GM12872 (cell line): ENCODE data around the gene P2RY10.

Experiments
- CTCF ChIP-seq: IDR thresholded peaks from 3 replicates; pipeline ENCODE4 v1.5.1; 2011; ENCODE audit warnings: low read depth, mild to moderate bottlenecking, low read length, moderate library complexity; ENCODE audit not compliant: insufficient read depth

The P2RY10 gene

DNA sequence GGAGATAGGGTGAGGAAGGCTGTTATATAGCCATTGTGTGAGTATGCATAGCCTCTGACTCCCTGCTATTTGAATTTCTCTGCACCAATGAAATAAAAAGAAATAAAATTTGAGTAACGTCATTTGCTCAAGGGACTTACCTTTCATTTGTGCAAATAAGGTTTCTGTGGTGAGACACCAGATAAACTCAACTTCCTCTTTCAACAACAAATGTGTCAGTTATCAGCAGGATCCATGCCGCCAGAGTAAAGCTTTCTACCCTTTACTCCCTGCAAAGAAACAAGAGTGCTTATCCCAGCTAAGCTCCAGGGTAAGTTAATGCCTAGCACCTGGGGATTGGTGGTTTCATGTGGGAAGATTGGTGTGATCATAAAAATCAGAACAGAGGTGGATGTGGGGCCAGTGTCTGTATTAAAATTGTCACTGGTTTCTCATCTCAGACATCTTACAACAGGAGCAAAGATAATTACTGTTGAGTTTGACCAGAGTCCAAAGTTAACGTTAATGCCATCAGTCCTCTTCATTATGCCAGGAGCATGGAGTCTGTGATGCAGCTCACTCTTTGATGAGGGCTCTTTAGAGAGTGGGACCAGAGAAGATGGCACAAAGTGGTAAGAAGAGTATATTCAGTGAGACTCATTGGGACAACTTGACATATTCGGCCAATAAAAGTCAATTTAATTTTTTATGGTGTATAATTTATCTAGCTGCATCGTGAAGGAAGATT, at the start of gene P2RY10:
Gene P2RY10, plus strand, starts transcription at position 206 of the 727 bp plus-strand sequence. CDS start 15,130 bp downstream, outside the sequence.
- no peak for TF ChIP-seq CTCF

- TF ChIP-seq CTCF: no peak
These were observed 22.4 kb upstream of the P2RY10 start for GRCh38 chrX:78922754-78923153.

GRCh38 chrX:78923198-78924015, 21.8 kb upstream of the P2RY10 start:
- no peak for TF ChIP-seq CTCF

- no peak for TF ChIP-seq CTCF
These were observed 13.4 kb upstream of the P2RY10 start for GRCh38 chrX:78931814-78932213.

GRCh38 chrX:78934866-78935265, 10.3 kb upstream of the P2RY10 start:
- TF ChIP-seq CTCF: no peak

GRCh38 chrX:78944351-78944750, 840 bp upstream of the P2RY10 start:
- TF ChIP-seq CTCF: no peak

DNA sequence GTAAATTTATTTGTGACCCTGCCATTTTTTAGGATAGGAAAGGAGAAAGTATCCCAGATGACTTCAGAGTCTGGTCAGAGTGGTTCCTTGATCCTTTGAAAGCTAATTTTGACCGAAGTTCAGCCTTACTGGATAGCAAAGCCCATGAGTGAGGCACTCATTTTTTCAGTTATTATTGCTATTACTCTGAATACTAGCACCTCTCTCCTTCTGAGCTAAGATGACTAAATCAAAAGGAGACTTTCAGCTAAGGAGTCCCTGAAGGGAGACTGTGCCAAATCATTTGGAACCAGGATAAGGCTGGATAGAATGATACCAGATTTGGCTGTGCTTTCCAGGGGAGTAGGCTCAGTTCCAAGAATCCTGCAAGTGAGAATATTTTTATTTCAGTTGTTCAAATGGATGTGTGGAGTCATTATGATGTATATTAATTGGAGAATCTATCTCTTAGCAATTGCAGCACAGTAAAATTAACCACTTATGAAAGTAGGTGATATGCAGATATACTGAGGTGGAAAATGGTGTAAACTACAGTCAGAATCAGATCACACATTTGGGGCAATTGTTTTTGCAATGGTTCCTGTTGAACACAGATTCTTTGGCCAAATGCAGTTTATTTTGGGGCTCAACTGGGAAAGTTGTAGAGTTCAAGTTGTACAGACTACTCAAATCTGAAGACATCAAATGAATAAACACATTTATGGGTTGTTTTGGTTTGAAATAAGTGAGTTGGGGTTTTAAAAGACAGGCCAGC, 1.2 kb downstream of the P2RY10 start:
- TF ChIP-seq CTCF: no peak
